ENCODE measurements around the gene HAUS7.
"Not testable (repeated sequence)": the region's sequence is repeated elsewhere in the genome, so short reads cannot be mapped to it uniquely, and the experiment has no call there.

HAUS7 gene

GRCh38 chrX:153406011-153406410 lies 64.4 kb downstream of the HAUS7 start:
- Histone ChIP-seq H3K79me2 (ENCODE audit: insufficient read depth, low read depth) (no peaks in the 10 kb centered on the region), H3K4me2 (no peak overlapping the region), H4K20me1 (ENCODE audit: insufficient read depth) (no peaks in the 10 kb centered on the region), H3K36me3 (ENCODE audit: insufficient read depth) (no peaks in the 10 kb centered on the region), H3K4me3 (IDR thresholded peaks at IDR 0.05; ENCODE audit: insufficient read depth, low read depth, low read length) (no peak overlapping the region), H3K4me1 (ENCODE audit: low read depth, poor library complexity, severe bottlenecking) (no peaks in the 10 kb centered on the region), H2AFZ (ENCODE audit: low read depth) (no peak overlapping the region), H3K27me3 (ENCODE audit: insufficient read depth, low read depth) (no peaks in the 10 kb centered on the region), H3K9ac (no peak overlapping the region), H3K27ac (no peak overlapping the region)
- TF ChIP-seq CTCF (conservative IDR thresholded peaks at IDR 0.05; ENCODE audit: low read depth, low read length) = no peak

GRCh38 chrX:153405426-153405825 lies 65.0 kb downstream of the HAUS7 start:
- Histone ChIP-seq H2AFZ (ENCODE audit: low read depth) (no peak overlapping the region), H3K9ac (no peak overlapping the region), H3K4me1 (ENCODE audit: low read depth, poor library complexity, severe bottlenecking) (no peaks in the 10 kb centered on the region), H3K36me3 (ENCODE audit: insufficient read depth) (no peaks in the 10 kb centered on the region), H3K4me2 (no peak overlapping the region), H3K27me3 (ENCODE audit: insufficient read depth, low read depth) (no peaks in the 10 kb centered on the region), H4K20me1 (ENCODE audit: insufficient read depth) (no peaks in the 10 kb centered on the region), H3K79me2 (ENCODE audit: insufficient read depth, low read depth) (no peaks in the 10 kb centered on the region), H3K4me3 (IDR thresholded peaks at IDR 0.05; ENCODE audit: insufficient read depth, low read depth, low read length) (no peak overlapping the region), H3K27ac (no peak overlapping the region)
- no peak for TF ChIP-seq CTCF (conservative IDR thresholded peaks at IDR 0.05; ENCODE audit: low read depth, low read length)

- not testable (repeated sequence) for H3K79me2 ChIP-seq (ENCODE audit: insufficient read depth, low read depth); H2AFZ ChIP-seq (ENCODE audit: low read depth); H3K36me3 ChIP-seq (ENCODE audit: insufficient read depth); H3K4me2 ChIP-seq; H3K4me1 ChIP-seq (ENCODE audit: low read depth, poor library complexity, severe bottlenecking); H3K9ac ChIP-seq; H3K4me3 ChIP-seq (IDR thresholded peaks at IDR 0.05; ENCODE audit: insufficient read depth, low read depth, low read length); H3K27ac ChIP-seq; H4K20me1 ChIP-seq (ENCODE audit: insufficient read depth); H3K27me3 ChIP-seq (ENCODE audit: insufficient read depth, low read depth)
Measured at GRCh38 chrX:153404333-153404732, 66.0 kb downstream of the HAUS7 start.

GRCh38 chrX:153401133-153401764 lies 69.1 kb downstream of the HAUS7 start, which contains the start of gene PNMA6E:
Gene PNMA6E, minus strand, starts transcription at chrX:153401350. Its CDS starts 2,501 bp downstream, at chrX:153398849.
- Histone ChIP-seq H3K27me3 (ENCODE audit: insufficient read depth, low read depth) (no peaks in the 10 kb centered on the region), H3K79me2 (ENCODE audit: insufficient read depth, low read depth) (no peaks in the 10 kb centered on the region), H3K27ac (no peak within 1 kb of the TSS), H3K4me1 (ENCODE audit: low read depth, poor library complexity, severe bottlenecking) (no peaks in the 10 kb centered on the region), H3K4me2 (no peak within 1 kb of the TSS), H2AFZ (ENCODE audit: low read depth) (no peak within 1 kb of the TSS), H3K9ac (no peak within 1 kb of the TSS), H3K36me3 (ENCODE audit: insufficient read depth) (no peaks in the 10 kb centered on the region), H4K20me1 (ENCODE audit: insufficient read depth) (no peaks in the 10 kb centered on the region), H3K4me3 (IDR thresholded peaks at IDR 0.05; ENCODE audit: insufficient read depth, low read depth, low read length) (no peak within 1 kb of the TSS)
- TF ChIP-seq CTCF (conservative IDR thresholded peaks at IDR 0.05; ENCODE audit: low read depth, low read length) = no peak

Measured in KMS-11 (cell line).